B cell (primary cell): ENCODE measurements around the gene PRKAG2. TPM values are rescaled to one million over a fixed set of nuclear protein-coding genes. Genes with fewer than 3 reads are reported as not detected.

Source experiments
- ATAC-seq: fragments of 200-7000 bp; cut with Tn5 transposase; one replicate; pipeline ENCODE4 v1.10.0; 2021; ENCODE audit warnings: low read depth, mild to moderate bottlenecking, moderate number of reproducible peaks, moderate library complexity
- CTCF ChIA-PET: fragments of 350-600 bp; sonication (Branson Sonifier 250); formaldehyde crosslinking; loops from one replicate; lab custom pipeline; 2021; ENCODE audit warnings: antibody characterized with exemption, inconsistent platforms; lab: Charles Lee
- POLR2A ChIA-PET: fragments of 350-600 bp; sonication (Branson Sonifier 250); formaldehyde crosslinking; loops from one replicate; lab custom pipeline; 2021; ENCODE audit warnings: antibody characterized with exemption; lab: Charles Lee
- DNase-seq: peaks from one replicate; pipeline ENCODE4 v3.0.0; 2013
- H2AFZ ChIP-seq: 2 replicates; pipeline ENCODE4 v1.6.1; 2012; ENCODE audit warnings: mild to moderate bottlenecking, low read depth, low read length; ENCODE audit not compliant: insufficient read depth, poor library complexity, severe bottlenecking
- H3K27ac ChIP-seq, 2 donors: 1 replicate in 1 of 2; 2 replicates in 1 of 2; pipeline ENCODE4 v1.5.1; 2012 to 2013; ENCODE audit warnings: low read length in 2 of 2, mild to moderate bottlenecking in 2 of 2, moderate library complexity in 1 of 2
- H3K27me3 ChIP-seq, 4 experiments: fragments of 200-600 bp in 1 of 4; sonication (generic) in 1 of 4; replicated peaks in 1 of 4; 1 replicate in 2 of 4; 2 replicates in 2 of 4; pipeline versions ENCODE4 v1.6.1 to v1.7.0; 2013 to 2016; ENCODE audit warnings: low read length in 3 of 4, mild to moderate bottlenecking in 2 of 4, mixed read lengths in 1 of 4, moderate library complexity in 1 of 4; ENCODE audit not compliant: insufficient read depth in 4 of 4, control insufficient read depth in 3 of 4; ENCODE audit errors: control extremely low read depth in 1 of 4
- H3K36me3 ChIP-seq, 2 experiments: replicated peaks in 1 of 2; 1 replicate in 1 of 2; 2 replicates in 1 of 2; pipeline versions ENCODE4 v1.6.1 to v1.7.1; 2013; ENCODE audit warnings: low read length in 1 of 2; ENCODE audit not compliant: insufficient read depth in 2 of 2, control insufficient read depth in 1 of 2; ENCODE audit errors: control extremely low read depth in 1 of 2, extremely low read depth in 1 of 2
- H3K4me1 ChIP-seq, 2 donors: fragments of 200-600 bp in 1 of 2; sonication (generic) in 1 of 2; 1 replicate in 1 of 2; 2 replicates in 1 of 2; pipeline versions ENCODE4 v1.5.1 to v1.6.1; 2013 to 2017; ENCODE audit warnings: low read length in 2 of 2; ENCODE audit not compliant: control insufficient read depth in 2 of 2, insufficient read depth in 2 of 2
- H3K4me2 ChIP-seq: replicated peaks from 2 replicates; pipeline ENCODE3; 2012; ENCODE audit warnings: mild to moderate bottlenecking, low read depth, low read length; ENCODE audit not compliant: poor library complexity, severe bottlenecking
- H3K4me3 ChIP-seq, 5 experiments: fragments of 200-600 bp in 1 of 5; sonication (generic) in 1 of 5; 1 replicate in 3 of 5; 2 replicates in 2 of 5; pipeline versions ENCODE4 v1.5.1 to v1.7.0; 2011 to 2016; ENCODE audit warnings: low read length in 4 of 5, mild to moderate bottlenecking in 4 of 5, low read depth in 2 of 5, control low read depth in 1 of 5, moderate library complexity in 1 of 5; ENCODE audit not compliant: insufficient read depth in 1 of 5; ENCODE audit errors: control extremely low read depth in 1 of 5, extremely low read depth in 1 of 5
- H3K79me2 ChIP-seq: fragments of 200-600 bp; sonication (generic); one replicate; pipeline ENCODE4 v1.6.0; 2016; ENCODE audit warnings: low read length; ENCODE audit not compliant: control insufficient read depth, insufficient read depth
- H3K9ac ChIP-seq: fragments of 200-600 bp; sonication (generic); 2 replicates; pipeline ENCODE4 v1.6.1; 2017; ENCODE audit warnings: mild to moderate bottlenecking, low read length, moderate library complexity
- H3K9me3 ChIP-seq, 3 donors: one replicate each; pipeline versions ENCODE4 v1.6.1 to v1.7.1; 2013; ENCODE audit warnings: low read length in 2 of 3; ENCODE audit not compliant: control insufficient read depth in 2 of 3, insufficient read depth in 1 of 3; ENCODE audit errors: control extremely low read depth in 1 of 3
- H4K20me1 ChIP-seq: 2 replicates; pipeline ENCODE4 v1.6.0; 2012; ENCODE audit warnings: mild to moderate bottlenecking, low read length; ENCODE audit not compliant: insufficient read depth, control insufficient read depth, poor library complexity, severe bottlenecking
- H3K27ac Mint-ChIP-seq: one replicate; pipeline ENCODE4 v1.8.0; 2021; ENCODE audit warnings: mixed read lengths
- H3K27me3 Mint-ChIP-seq: one replicate; pipeline ENCODE4 v1.8.0; 2021; ENCODE audit warnings: mixed read lengths
- H3K4me1 Mint-ChIP-seq: one replicate; pipeline ENCODE4 v1.8.0; 2021; ENCODE audit warnings: mixed read lengths
- H3K4me3 Mint-ChIP-seq: one replicate; pipeline ENCODE4 v1.8.0; 2021; ENCODE audit warnings: mixed read lengths
- H3K9me3 Mint-ChIP-seq: one replicate; pipeline ENCODE4 v1.8.0; 2022; ENCODE audit warnings: mixed read lengths; ENCODE audit not compliant: insufficient read depth
- CTCF ChIP-seq: fragments of 200-600 bp; IDR thresholded peaks from one replicate; pipeline ENCODE4 v1.8.0; 2022; ENCODE audit warnings: antibody characterized with exemption, mild to moderate bottlenecking
- EZH2 ChIP-seq: IDR thresholded peaks from 2 replicates; pipeline ENCODE4 v1.6.1; 2012; ENCODE audit warnings: borderline replicate concordance, low read depth, mild to moderate bottlenecking, moderate library complexity, low read length; ENCODE audit not compliant: insufficient read depth, poor library complexity, severe bottlenecking
- WGBS: methylation state at CpG from one replicate; pipeline ENCODE4 v1.1.5; 2013; ENCODE audit warnings: missing lambda C conversion rate; ENCODE audit not compliant: insufficient coverage; 5-methylcytosine and 5-hydroxymethylcytosine counted together
- intact Hi-C: fragments of 100-400 bp; cut with micrococcal nuclease; formaldehyde crosslinking; loops from one replicate; pipeline ENCODE4 v1.10.0; 2022
- polyA plus RNA-seq: library from polyadenylated mRNA; depleted of rRNA; stranded (reverse); fragments of >200 nt; gene quantifications from 2 replicates; pipeline ENCODE4 v1.2.3, GENCODE V29; 2012
- total RNA-seq, 2 donors: library from RNA; stranded (reverse); fragments of 120-200 nt in 1 of 2; gene quantifications; 1 replicate in 1 of 2; 2 replicates in 1 of 2; pipeline versions ENCODE4 v1.2.3 to v1.2.4, GENCODE V29; 2013 to 2022

PRKAG2 gene
- total and polyA plus RNA-seq, 2 donors (not counting 1 experiment from before 2014, with no cell fraction given) = 22.1 to 56.3 TPM

DNA sequence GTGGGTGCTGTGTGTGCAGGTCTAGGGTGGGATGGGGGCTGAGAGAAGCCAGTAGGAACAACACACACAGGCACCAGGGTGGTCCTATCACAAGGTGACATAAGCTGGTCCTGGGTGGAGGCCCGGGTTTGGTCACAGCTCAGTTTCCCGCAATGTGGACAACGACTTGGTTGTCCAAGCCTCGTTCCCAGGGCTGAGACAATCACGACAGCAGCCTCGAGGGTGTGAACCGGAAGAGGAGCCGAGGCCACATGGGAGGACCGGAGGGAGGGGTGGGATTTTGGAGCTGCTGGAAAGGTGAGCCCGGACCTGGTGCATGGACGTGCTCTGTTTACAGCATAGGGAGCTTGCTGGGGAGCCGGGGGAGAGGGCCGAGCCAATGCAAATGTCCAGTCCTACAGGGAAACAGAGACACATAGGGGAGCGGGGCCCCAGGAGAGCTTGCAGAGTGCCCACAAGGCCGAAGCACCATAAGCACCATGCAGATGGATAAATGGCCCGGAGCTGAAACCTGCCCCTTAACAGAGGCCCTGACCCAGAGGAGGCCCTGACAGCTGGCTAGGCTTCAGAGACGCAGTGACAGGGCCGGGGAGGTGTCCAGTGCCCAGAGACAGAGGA, 92.8 kb downstream of the PRKAG2 start:
- ATAC-seq = no peak
- no peak overlapping the region for H3K27ac Mint-ChIP-seq

More for the DNA sequence above, 92.8 kb downstream of the PRKAG2 start:
- WGBS = 97% methylated on average over 18 of the region's 18 CpGs
- H3K27ac ChIP-seq = no peak overlapping the region
- Mint-ChIP-seq H3K4me3 (no peak overlapping the region), H3K9me3 (no peaks in the 10 kb centered on the region), H3K4me1 (peaks cover 14% of the 10 kb centered on the region), H3K27me3 (no peaks in the 10 kb centered on the region)
- TF ChIP-seq CTCF (no peak), EZH2 (no peak)
- no peaks in the 10 kb centered on the region for H3K9me3 ChIP-seq
- H4K20me1 ChIP-seq = peaks cover 18% of the 10 kb centered on the region
- CTCF ChIA-PET = interaction anchor here (0.7 to 4.2 kb wide), 27 partner anchors 8 to 433 kb away, joined by 3 to 30 read pairs (median 5); partner anchors contain the start of gene PRKAG2
- peaks cover 8 to 13% of the 10 kb centered on the region in 2 donors for H3K4me1 ChIP-seq
- H3K27me3 ChIP-seq = no peaks in the 10 kb centered on the region
- no peak for DNase-seq
- H3K9ac ChIP-seq = no peak overlapping the region
- peaks cover 0 to 18% of the 10 kb centered on the region in 2 experiments for H3K36me3 ChIP-seq
- H3K79me2 ChIP-seq = peaks cover 7% of the 10 kb centered on the region
- H2AFZ ChIP-seq = no peak overlapping the region
- intact Hi-C loops = loop anchor here (1.0 to 10.0 kb wide), 6 partner anchors 55 to 1041 kb away; partner anchors contain the start of gene PRKAG2
- H3K4me2 ChIP-seq = no peak overlapping the region
- POLR2A ChIA-PET = interaction anchor here (0.7 kb wide), 1 partner anchor 51 kb away, joined by 13 read pairs; no protein-coding TSS in a partner anchor
- no peak overlapping the region for H3K4me3 ChIP-seq
